Endothelial cell (in vitro differentiated cells): ENCODE results near the gene YY1. TPM values are rescaled to one million over a fixed set of nuclear protein-coding genes. Genes with fewer than 3 reads are reported as not detected.

Experiments used
- DNase-seq: peaks from one replicate; pipeline ENCODE4 v3.0.0; 2021; ENCODE audit warnings: low spot score
- H3K27ac Mint-ChIP-seq: one replicate; pipeline ENCODE4 v1.8.0; 2021; ENCODE audit warnings: mixed read lengths, inconsistent platforms; ENCODE audit not compliant: unreplicated experiment
- H3K27me3 Mint-ChIP-seq: one replicate; pipeline ENCODE4 v1.8.0; 2021; ENCODE audit warnings: mild to moderate bottlenecking, moderate library complexity, mixed read lengths, inconsistent platforms; ENCODE audit not compliant: unreplicated experiment
- H3K36me3 Mint-ChIP-seq: one replicate; pipeline ENCODE4 v1.8.0; 2021; ENCODE audit warnings: mild to moderate bottlenecking, low read depth, mixed read lengths, inconsistent platforms; ENCODE audit not compliant: unreplicated experiment
- H3K4me1 Mint-ChIP-seq: one replicate; pipeline ENCODE4 v1.8.0; 2021; ENCODE audit warnings: mild to moderate bottlenecking, mixed read lengths, inconsistent platforms; ENCODE audit not compliant: unreplicated experiment
- H3K4me3 Mint-ChIP-seq: one replicate; pipeline ENCODE4 v1.8.0; 2021; ENCODE audit warnings: mild to moderate bottlenecking, mixed read lengths, inconsistent platforms; ENCODE audit not compliant: unreplicated experiment
- H3K9me3 Mint-ChIP-seq: one replicate; pipeline ENCODE4 v1.8.0; 2021; ENCODE audit warnings: mixed read lengths, inconsistent platforms; ENCODE audit not compliant: unreplicated experiment
- CTCF ChIP-seq: fragments of 200-600 bp; sonication (generic); IDR thresholded peaks from one replicate; pipeline ENCODE4 v1.5.0; 2021; ENCODE audit warnings: antibody characterized with exemption; ENCODE audit not compliant: unreplicated experiment
- total RNA-seq: library from RNA; stranded (reverse); fragmentation: NEBNext Ultra II Directional; extraction: Animal tissue kit (Norgen Biotek cat#: 25700); gene quantifications from one replicate; pipeline ENCODE4 v1.2.1, GENCODE V29; 2021; ENCODE audit not compliant: unreplicated experiment

The YY1 gene
- total RNA-seq, 1 donor from 2014 or later, result 81.7 TPM

GRCh38 chr14:100291305-100292075, 52.5 kb downstream of the YY1 start:
- DNase-seq, result no peak
- Mint-ChIP-seq H3K27me3 (peaks cover 12% of the 10 kb centered on the region), H3K4me1 (peaks cover 3% of the 10 kb centered on the region), H3K27ac (peak overlapping the region; percentile 30), H3K4me3 (no peak overlapping the region), H3K9me3 (no peaks in the 10 kb centered on the region), H3K36me3 (peaks cover 5% of the 10 kb centered on the region)
- no peak for TF ChIP-seq CTCF

- H3K9me3 Mint-ChIP-seq, result no peaks in the 10 kb centered on the region
- H3K36me3 Mint-ChIP-seq, result peaks cover 8% of the 10 kb centered on the region
- no peak for TF ChIP-seq CTCF
- H3K4me1 Mint-ChIP-seq, result peaks cover 3% of the 10 kb centered on the region
- H3K4me3 Mint-ChIP-seq, result no peak overlapping the region
- peaks cover 12% of the 10 kb centered on the region for H3K27me3 Mint-ChIP-seq
- no peak for DNase-seq
- H3K27ac Mint-ChIP-seq, result no peak overlapping the region
These were observed 53.4 kb downstream of the YY1 start for GRCh38 chr14:100292301-100292775.

- TF ChIP-seq CTCF, result no peak
These were observed 54.0 kb downstream of the YY1 start for GRCh38 chr14:100292776-100293461.

GRCh38 chr14:100293497-100294212, 54.7 kb downstream of the YY1 start:
- peaks cover 11% of the 10 kb centered on the region for H3K27me3 Mint-ChIP-seq
- no peak for DNase-seq
- H3K27ac Mint-ChIP-seq, result no peak overlapping the region
- no peak overlapping the region for H3K4me3 Mint-ChIP-seq
- H3K4me1 Mint-ChIP-seq, result peaks cover 3% of the 10 kb centered on the region
- no peaks in the 10 kb centered on the region for H3K9me3 Mint-ChIP-seq
- peaks cover 7% of the 10 kb centered on the region for H3K36me3 Mint-ChIP-seq
- TF ChIP-seq CTCF, result no peak

More at GRCh38 chr14:100292776-100293461, 54.0 kb downstream of the YY1 start:
- no peaks in the 10 kb centered on the region for H3K9me3 Mint-ChIP-seq
- H3K4me1 Mint-ChIP-seq, result peaks cover 3% of the 10 kb centered on the region
- no peak overlapping the region for H3K27ac Mint-ChIP-seq
- no peak for DNase-seq
- no peak overlapping the region for H3K4me3 Mint-ChIP-seq
- peaks cover 8% of the 10 kb centered on the region for H3K36me3 Mint-ChIP-seq
- H3K27me3 Mint-ChIP-seq, result peaks cover 11% of the 10 kb centered on the region
